ENCODE measurements around the gene NUP37. TPM values are rescaled to one million over a fixed set of nuclear protein-coding genes. Genes with fewer than 3 reads are reported as not detected.

NUP37 gene
- total and polyA plus RNA-seq, 9 of the 15 experiments (the other 6 are each of a cell fraction or from before 2014, with no cell fraction given): 72.2 to 429 (median 170) TPM

DNA sequence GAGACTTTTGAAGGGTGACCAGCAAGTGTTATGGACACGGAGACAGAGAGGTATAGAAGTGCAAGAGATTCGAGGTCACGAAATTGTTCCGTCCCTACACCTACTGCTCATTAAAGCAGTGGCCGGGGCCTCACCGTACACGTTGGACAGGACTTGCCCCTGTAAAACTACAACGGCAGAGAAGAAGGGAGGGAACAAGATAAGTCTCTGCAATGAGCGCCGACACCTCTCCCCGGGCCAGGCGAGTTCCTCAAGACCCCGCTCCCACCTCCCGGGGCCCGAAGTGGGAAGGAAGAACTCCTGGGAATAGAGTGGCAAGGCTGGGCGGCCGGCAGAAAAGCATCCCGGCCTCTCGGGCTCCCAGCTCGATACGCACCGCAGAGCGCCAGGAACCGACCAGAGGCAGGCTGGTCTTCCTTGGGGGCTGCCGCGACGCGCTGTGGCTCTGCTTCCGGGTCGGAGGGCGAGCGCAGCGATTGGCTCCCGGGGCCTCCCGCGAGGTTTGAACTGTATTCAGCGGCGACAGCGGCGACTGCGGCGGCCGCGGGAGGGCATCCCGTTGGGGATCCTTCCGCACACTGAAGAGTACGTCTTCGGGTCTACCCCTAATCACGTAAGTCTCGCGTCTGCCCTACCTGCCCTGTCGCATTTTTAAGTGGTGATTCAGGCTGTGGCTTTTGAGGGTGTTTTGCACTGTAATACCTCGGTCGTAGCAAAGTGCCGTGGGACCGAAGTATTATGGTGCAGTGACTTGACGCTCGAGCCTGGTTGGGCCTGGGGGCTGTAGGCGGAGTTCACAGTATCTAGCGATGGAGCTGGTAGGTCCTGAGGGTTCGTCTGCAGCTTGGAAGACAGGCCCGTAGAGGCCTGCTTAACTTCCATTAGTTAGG, at the start of gene NUP37, which contains the start of gene PARPBP (continued):
- TF ChIP-seq, protein P1, sequence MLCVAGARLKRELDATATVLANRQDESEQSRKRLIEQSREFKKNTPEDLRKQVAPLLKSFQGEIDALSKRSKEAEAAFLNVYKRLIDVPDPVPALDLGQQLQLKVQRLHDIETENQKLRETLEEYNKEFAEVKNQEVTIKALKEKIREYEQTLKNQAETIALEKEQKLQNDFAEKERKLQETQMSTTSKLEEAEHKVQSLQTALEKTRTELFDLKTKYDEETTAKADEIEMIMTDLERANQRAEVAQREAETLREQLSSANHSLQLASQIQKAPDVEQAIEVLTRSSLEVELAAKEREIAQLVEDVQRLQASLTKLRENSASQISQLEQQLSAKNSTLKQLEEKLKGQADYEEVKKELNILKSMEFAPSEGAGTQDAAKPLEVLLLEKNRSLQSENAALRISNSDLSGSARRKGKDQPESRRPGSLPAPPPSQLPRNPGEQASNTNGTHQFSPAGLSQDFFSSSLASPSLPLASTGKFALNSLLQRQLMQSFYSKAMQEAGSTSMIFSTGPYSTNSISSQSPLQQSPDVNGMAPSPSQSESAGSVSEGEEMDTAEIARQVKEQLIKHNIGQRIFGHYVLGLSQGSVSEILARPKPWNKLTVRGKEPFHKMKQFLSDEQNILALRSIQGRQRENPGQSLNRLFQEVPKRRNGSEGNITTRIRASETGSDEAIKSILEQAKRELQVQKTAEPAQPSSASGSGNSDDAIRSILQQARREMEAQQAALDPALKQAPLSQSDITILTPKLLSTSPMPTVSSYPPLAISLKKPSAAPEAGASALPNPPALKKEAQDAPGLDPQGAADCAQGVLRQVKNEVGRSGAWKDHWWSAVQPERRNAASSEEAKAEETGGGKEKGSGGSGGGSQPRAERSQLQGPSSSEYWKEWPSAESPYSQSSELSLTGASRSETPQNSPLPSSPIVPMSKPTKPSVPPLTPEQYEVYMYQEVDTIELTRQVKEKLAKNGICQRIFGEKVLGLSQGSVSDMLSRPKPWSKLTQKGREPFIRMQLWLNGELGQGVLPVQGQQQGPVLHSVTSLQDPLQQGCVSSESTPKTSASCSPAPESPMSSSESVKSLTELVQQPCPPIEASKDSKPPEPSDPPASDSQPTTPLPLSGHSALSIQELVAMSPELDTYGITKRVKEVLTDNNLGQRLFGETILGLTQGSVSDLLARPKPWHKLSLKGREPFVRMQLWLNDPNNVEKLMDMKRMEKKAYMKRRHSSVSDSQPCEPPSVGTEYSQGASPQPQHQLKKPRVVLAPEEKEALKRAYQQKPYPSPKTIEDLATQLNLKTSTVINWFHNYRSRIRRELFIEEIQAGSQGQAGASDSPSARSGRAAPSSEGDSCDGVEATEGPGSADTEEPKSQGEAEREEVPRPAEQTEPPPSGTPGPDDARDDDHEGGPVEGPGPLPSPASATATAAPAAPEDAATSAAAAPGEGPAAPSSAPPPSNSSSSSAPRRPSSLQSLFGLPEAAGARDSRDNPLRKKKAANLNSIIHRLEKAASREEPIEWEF (CRISPR knock-in tag; IDR thresholded peaks at IDR 0.05): no peak
- TF ChIP-seq, protein P2, sequence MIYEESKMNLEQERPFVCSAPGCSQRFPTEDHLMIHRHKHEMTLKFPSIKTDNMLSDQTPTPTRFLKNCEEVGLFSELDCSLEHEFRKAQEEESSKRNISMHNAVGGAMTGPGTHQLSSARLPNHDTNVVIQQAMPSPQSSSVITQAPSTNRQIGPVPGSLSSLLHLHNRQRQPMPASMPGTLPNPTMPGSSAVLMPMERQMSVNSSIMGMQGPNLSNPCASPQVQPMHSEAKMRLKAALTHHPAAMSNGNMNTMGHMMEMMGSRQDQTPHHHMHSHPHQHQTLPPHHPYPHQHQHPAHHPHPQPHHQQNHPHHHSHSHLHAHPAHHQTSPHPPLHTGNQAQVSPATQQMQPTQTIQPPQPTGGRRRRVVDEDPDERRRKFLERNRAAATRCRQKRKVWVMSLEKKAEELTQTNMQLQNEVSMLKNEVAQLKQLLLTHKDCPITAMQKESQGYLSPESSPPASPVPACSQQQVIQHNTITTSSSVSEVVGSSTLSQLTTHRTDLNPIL (CRISPR knock-in tag; IDR thresholded peaks at IDR 0.05): no peak
- TF ChIP-seq MCM3 (IDR thresholded peaks at IDR 0.05) (no peak), POU5F1 (IDR thresholded peaks at IDR 0.05; ENCODE audit: borderline replicate concordance, low read depth, low read length, partially characterized antibody) (no peak), TBL1XR1 (IDR thresholded peaks at IDR 0.05; ENCODE audit: low read length in 2 of 2) (peak in 1 of 2 experiments; percentile 22; a peak in 1 of 4 replicates), ILK (tag; IDR thresholded peaks at IDR 0.05; ENCODE audit: borderline replicate concordance, low read depth) (no peak), GTF2E2 (tag; IDR thresholded peaks at IDR 0.05) (peak; percentile 89; the same call in 1 of the 2 replicates), HMG20A (CRISPR knock-in tag; conservative IDR thresholded peaks at IDR 0.05) (no peak), RBM17 (IDR thresholded peaks at IDR 0.05; ENCODE audit: borderline replicate concordance, low read depth, low read length) (no peak), GTF2F1 (IDR thresholded peaks at IDR 0.05; ENCODE audit: low read depth, low read length) (peak; percentile 78; the same call in 1 of the 2 replicates), PHB2 (IDR thresholded peaks at IDR 0.05; ENCODE audit: low read depth) (no peak), KAT7 (CRISPR knock-in tag; IDR thresholded peaks at IDR 0.05; ENCODE audit: borderline replicate concordance) (no peak; the same call in 1 of the 2 replicates)
- TF ChIP-seq, protein P3, sequence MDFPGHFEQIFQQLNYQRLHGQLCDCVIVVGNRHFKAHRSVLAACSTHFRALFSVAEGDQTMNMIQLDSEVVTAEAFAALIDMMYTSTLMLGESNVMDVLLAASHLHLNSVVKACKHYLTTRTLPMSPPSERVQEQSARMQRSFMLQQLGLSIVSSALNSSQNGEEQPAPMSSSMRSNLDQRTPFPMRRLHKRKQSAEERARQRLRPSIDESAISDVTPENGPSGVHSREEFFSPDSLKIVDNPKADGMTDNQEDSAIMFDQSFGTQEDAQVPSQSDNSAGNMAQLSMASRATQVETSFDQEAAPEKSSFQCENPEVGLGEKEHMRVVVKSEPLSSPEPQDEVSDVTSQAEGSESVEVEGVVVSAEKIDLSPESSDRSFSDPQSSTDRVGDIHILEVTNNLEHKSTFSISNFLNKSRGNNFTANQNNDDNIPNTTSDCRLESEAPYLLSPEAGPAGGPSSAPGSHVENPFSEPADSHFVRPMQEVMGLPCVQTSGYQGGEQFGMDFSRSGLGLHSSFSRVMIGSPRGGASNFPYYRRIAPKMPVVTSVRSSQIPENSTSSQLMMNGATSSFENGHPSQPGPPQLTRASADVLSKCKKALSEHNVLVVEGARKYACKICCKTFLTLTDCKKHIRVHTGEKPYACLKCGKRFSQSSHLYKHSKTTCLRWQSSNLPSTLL (IDR thresholded peaks at IDR 0.05): no peak
- TF ChIP-seq, protein P4, sequence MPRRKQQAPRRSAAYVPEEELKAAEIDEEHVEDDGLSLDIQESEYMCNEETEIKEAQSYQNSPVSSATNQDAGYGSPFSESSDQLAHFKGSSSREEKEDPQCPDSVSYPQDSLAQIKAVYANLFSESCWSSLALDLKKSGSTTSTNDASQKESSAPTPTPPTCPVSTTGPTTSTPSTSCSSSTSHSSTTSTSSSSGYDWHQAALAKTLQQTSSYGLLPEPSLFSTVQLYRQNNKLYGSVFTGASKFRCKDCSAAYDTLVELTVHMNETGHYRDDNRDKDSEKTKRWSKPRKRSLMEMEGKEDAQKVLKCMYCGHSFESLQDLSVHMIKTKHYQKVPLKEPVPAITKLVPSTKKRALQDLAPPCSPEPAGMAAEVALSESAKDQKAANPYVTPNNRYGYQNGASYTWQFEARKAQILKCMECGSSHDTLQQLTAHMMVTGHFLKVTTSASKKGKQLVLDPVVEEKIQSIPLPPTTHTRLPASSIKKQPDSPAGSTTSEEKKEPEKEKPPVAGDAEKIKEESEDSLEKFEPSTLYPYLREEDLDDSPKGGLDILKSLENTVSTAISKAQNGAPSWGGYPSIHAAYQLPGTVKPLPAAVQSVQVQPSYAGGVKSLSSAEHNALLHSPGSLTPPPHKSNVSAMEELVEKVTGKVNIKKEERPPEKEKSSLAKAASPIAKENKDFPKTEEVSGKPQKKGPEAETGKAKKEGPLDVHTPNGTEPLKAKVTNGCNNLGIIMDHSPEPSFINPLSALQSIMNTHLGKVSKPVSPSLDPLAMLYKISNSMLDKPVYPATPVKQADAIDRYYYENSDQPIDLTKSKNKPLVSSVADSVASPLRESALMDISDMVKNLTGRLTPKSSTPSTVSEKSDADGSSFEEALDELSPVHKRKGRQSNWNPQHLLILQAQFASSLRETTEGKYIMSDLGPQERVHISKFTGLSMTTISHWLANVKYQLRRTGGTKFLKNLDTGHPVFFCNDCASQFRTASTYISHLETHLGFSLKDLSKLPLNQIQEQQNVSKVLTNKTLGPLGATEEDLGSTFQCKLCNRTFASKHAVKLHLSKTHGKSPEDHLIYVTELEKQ (CRISPR knock-in tag; IDR thresholded peaks at IDR 0.05): no peak
